ENCODE measurements around the gene LYPD4.

DNA sequence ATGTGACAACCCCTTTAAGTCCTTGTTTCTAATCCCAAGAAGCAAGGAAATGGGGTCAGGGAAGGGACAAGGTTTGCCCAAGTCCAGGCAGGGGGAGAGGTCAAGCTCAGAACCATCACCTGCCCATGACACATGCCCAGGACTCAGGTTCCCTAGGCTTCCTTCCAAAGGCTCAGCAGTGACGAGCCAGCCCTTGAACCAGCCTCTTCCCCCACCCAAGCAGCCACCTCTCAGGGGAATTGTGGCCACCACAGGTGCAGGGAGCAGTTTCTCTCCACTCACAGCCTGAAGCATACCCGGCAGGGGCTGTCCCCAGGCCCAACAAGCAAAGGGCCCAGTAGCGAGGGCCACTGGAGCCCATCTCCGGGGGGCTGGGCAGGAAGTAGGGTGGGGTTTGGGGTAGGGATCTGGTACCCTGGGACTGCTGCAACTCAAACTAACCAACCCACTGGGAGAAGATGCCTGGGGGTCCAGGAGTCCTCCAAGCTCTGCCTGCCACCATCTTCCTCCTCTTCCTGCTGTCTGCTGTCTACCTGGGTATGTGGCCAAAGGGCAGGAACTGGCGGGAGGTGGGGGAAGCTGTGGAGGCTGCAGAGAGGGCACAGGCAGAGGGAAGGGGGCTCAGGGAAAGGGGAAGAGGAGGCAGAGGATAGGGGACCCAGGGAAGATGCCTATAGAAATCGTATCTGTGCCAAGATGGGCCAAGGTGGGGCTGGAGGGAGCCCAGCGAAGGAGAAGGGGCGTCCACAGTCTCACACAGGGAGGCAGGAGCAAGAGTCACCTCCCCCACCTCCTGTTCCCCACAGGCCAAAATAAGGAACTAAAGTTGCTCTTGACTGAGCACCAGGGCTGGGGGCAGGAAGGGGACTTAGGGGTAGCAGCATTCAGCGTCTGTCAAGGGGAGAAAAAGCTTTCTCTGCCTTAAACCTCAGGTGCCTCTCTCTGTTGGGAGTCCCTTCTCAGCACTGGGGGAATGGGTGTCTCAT lies 32.7 kb upstream of the LYPD4 start, which contains the start of gene CD79A:
- no peak for TF ChIP-seq POLR2AphosphoS5 (IDR thresholded peaks at IDR 0.05)
- TF ChIP-seq, protein P1, sequence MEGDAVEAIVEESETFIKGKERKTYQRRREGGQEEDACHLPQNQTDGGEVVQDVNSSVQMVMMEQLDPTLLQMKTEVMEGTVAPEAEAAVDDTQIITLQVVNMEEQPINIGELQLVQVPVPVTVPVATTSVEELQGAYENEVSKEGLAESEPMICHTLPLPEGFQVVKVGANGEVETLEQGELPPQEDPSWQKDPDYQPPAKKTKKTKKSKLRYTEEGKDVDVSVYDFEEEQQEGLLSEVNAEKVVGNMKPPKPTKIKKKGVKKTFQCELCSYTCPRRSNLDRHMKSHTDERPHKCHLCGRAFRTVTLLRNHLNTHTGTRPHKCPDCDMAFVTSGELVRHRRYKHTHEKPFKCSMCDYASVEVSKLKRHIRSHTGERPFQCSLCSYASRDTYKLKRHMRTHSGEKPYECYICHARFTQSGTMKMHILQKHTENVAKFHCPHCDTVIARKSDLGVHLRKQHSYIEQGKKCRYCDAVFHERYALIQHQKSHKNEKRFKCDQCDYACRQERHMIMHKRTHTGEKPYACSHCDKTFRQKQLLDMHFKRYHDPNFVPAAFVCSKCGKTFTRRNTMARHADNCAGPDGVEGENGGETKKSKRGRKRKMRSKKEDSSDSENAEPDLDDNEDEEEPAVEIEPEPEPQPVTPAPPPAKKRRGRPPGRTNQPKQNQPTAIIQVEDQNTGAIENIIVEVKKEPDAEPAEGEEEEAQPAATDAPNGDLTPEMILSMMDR (IDR thresholded peaks at IDR 0.05) = no peak
